GM12892 (cell line): Measurements from ENCODE around the gene PPP1R15B.

Experiments
- DNase-seq: peaks from one replicate; pipeline ENCODE4 v3.0.0; 2011; ENCODE audit not compliant: insufficient read length
- FAIRE-seq: peaks from 2 replicates; lab custom pipeline; 2011; peaks lifted over from hg19 to GRCh38; lab: Jason Lieb, UNC
- POLR2A ChIP-seq: IDR thresholded peaks from 2 replicates; pipeline ENCODE4 v1.6.1; 2011; ENCODE audit warnings: low read depth, low read length, control low read depth
- POLR2AphosphoS5 ChIP-seq: IDR thresholded peaks from 2 replicates; pipeline ENCODE4 v1.6.1; 2011; ENCODE audit warnings: low read depth, low read length, control low read depth
- TAF1 ChIP-seq: IDR thresholded peaks from 2 replicates; pipeline ENCODE4 v1.6.1; 2011; ENCODE audit warnings: low read depth, mild to moderate bottlenecking, control low read depth, low read length, borderline replicate concordance

PPP1R15B gene

DNA sequence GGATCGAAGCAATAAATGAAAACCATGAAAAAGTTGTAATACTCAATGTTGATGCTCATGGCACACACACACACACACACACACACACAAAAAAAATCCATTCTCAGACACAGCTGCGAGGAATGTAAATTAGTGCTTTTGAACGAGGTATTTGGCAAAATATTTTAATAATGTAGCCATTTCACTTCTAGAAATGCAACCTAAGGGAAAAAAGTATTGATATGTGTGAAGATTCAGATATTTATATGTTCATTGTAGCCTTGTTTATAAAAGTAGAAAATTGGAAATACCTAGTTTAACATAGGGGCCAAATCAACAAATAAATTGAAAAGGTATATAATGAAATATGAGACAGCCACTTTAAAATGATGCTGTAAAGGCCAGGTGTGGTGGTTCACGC, 55.7 kb downstream of the PPP1R15B start:
- TF ChIP-seq POLR2AphosphoS5 (no peak), POLR2A (no peak), TAF1 (no peak)
- FAIRE-seq (no peak), DNase-seq (no peak)

DNA sequence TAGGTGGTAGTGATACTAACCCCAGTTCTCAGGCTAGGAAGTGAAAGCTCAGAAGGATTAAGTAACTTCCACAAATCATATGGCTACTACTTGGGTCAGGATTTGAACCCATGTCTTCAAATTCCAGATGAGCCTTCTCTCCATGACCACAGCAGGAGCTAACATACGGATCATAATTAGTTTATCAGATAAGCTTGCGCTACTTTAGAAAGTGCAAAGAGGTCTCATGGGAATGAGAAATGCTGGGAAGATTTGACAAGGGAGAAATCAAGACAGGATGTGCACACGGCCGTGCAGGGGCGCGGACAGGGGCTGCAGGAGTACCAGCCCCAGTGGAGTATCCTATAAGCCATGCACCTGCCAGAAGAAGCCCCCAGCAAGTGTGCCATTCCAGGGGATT, 57.0 kb downstream of the PPP1R15B start:
- DNase-seq (no peak), FAIRE-seq (no peak)
- TF ChIP-seq POLR2AphosphoS5 (no peak), TAF1 (no peak), POLR2A (no peak)
